HepG2 (cell line): ENCODE measurements around the gene UGT1A4. TPM values are rescaled to one million over a fixed set of nuclear protein-coding genes. Genes with fewer than 3 reads are reported as not detected.

Source experiments
- ATM ChIP-seq: fragments of 450-650 bp; IDR thresholded peaks from 2 replicates; pipeline ENCODE4 v1.7.1; 2017; ENCODE audit warnings: mild to moderate bottlenecking, borderline replicate concordance
- FOXP1 ChIP-seq, 2 experiments: fragments of 450-650 bp in 1 of 2; IDR thresholded peaks; 2 replicates each; pipeline ENCODE4 v1.6.1; 2017 to 2018; ENCODE audit warnings: antibody characterized with exemption in 1 of 2
- MTF2 ChIP-seq: sonication (generic); formaldehyde crosslinking; IDR thresholded peaks from 2 replicates; pipeline ENCODE4 v1.5.0; 2020; ENCODE audit warnings: missing genetic modification reagents, borderline replicate concordance
- NFKBIZ ChIP-seq: IDR thresholded peaks from 2 replicates; pipeline ENCODE4 v1.6.1; 2018; ENCODE audit warnings: missing genetic modification reagents, missing compliant biosample characterization
- PAWR ChIP-seq: sonication (generic); formaldehyde crosslinking; IDR thresholded peaks from 2 replicates; pipeline ENCODE4 v1.4.0; 2020; ENCODE audit warnings: missing genetic modification reagents, mild to moderate bottlenecking, borderline replicate concordance
- SNRNP70 ChIP-seq: fragments of 200-400 bp; formaldehyde crosslinking; IDR thresholded peaks from 2 replicates; pipeline ENCODE4 v1.6.1; 2017; ENCODE audit warnings: mild to moderate bottlenecking, low read depth, low read length, moderate library complexity
- XRCC5 ChIP-seq: fragments of 200-400 bp; formaldehyde crosslinking; optimal IDR thresholded peaks from 2 replicates; pipeline ENCODE3; 2017; ENCODE audit warnings: mild to moderate bottlenecking, low read length
- ZFP1 ChIP-seq: IDR thresholded peaks from 2 replicates; pipeline ENCODE4 v1.6.1; 2016
- ZNF143 ChIP-seq: sonication (generic); formaldehyde crosslinking; IDR thresholded peaks from 2 replicates; pipeline ENCODE4 v1.4.0; 2020; ENCODE audit warnings: missing genetic modification reagents
- ZNF549 ChIP-seq: sonication (generic); formaldehyde crosslinking; IDR thresholded peaks from 2 replicates; pipeline ENCODE4 v1.5.0; 2020; ENCODE audit warnings: missing genetic modification reagents
- ZNF713 ChIP-seq: sonication (generic); formaldehyde crosslinking; IDR thresholded peaks from 2 replicates; pipeline ENCODE4 v1.4.0; 2020; ENCODE audit warnings: mild to moderate bottlenecking, missing genetic modification reagents
- ZSCAN20 ChIP-seq: sonication (generic); formaldehyde crosslinking; IDR thresholded peaks from 2 replicates; pipeline ENCODE4 v1.4.0; 2020; ENCODE audit warnings: missing genetic modification reagents, mild to moderate bottlenecking, borderline replicate concordance
- ZSCAN30 ChIP-seq: sonication (generic); formaldehyde crosslinking; IDR thresholded peaks from 2 replicates; pipeline ENCODE4 v1.5.0; 2020; ENCODE audit warnings: mild to moderate bottlenecking, missing genetic modification reagents
- polyA plus RNA-seq, 8 experiments: library from polyadenylated mRNA; depleted of rRNA in 3 of 8; stranded (reverse) in 7 of 8; unstranded in 1 of 8; fragments of >200 nt; fragmentation: Illumina TruSeq in 4 of 8; extraction: Trizol in 4 of 8; gene quantifications; 2 replicates each; pipeline versions ENCODE4 v1.2.1 to v1.2.3, GENCODE V29; 2011 to 2016; ENCODE audit warnings: low read depth in 4 of 8, missing spikeins in 1 of 8, mixed read lengths in 1 of 8; ENCODE audit not compliant: insufficient read depth in 1 of 8
- total RNA-seq, 5 experiments: library from RNA; depleted of rRNA; stranded (reverse); fragments of >200 nt; fragmentation: Illumina TruSeq; extraction: Trizol; gene quantifications; 2 replicates each; pipeline ENCODE4 v1.2.3, GENCODE V29; 2016; ENCODE audit warnings: low read depth in 1 of 5
- TF ChIP-seq, protein P1 (sequence below): IDR thresholded peaks from 2 replicates; pipeline ENCODE4 v1.6.1; 2012; ENCODE audit warnings: low read length, improper control_type of control experiment
- TF ChIP-seq, protein P2 (sequence below): sonication (generic); formaldehyde crosslinking; IDR thresholded peaks from 2 replicates; pipeline ENCODE4 v1.4.0; 2020; ENCODE audit warnings: mild to moderate bottlenecking, missing genetic modification reagents, borderline replicate concordance
- TF ChIP-seq, protein P3 (sequence below): fragments of 450-650 bp; IDR thresholded peaks from 2 replicates; pipeline ENCODE4 v1.6.1; 2016
- TF ChIP-seq, protein P4 (sequence below): sonication (generic); formaldehyde crosslinking; IDR thresholded peaks from 2 replicates; pipeline ENCODE4 v1.4.0; 2020; ENCODE audit warnings: missing genetic modification reagents

Gene UGT1A4
- total and polyA plus RNA-seq, 2 of the 13 experiments (the other 11 are each of a cell fraction or from before 2014, with no cell fraction given): not detected

DNA sequence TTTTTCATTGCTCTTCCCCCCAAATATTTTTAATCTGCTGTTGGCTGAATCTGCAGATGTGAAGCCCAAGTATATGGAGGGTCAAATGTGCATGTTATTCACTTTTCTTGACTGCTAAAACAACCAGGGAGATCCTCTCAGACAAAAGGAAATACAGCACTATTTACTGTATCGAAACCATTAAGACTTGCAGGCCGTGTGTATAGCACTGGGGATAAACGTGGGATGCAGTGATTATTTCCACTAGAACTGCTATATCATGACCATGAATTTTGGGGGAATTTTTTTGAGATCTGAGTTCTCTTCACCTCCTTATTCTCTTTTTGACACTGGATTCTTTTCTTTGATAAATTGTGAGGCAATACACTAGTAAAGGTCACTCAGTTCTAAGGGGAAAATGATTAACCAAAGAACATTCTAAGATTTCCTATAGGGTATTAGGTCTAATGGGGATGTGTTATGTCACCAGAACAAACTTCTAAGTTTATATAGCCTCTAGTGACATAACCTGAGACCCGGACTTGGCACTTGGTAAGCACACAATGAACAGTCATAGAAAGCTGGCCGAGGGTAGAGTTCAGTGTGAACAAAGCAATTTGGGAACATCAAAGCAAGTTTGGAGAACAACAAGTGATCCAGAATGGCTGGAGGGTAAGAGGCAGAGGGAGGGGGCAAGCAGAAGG lies 26.7 kb downstream of the UGT1A4 start (continued):
- no peak for TF ChIP-seq ZSCAN20 (CRISPR knock-in tag)
- TF ChIP-seq XRCC5: peak; percentile 15
- no peak for TF ChIP-seq ZNF549 (CRISPR knock-in tag)
- TF ChIP-seq, protein P1, sequence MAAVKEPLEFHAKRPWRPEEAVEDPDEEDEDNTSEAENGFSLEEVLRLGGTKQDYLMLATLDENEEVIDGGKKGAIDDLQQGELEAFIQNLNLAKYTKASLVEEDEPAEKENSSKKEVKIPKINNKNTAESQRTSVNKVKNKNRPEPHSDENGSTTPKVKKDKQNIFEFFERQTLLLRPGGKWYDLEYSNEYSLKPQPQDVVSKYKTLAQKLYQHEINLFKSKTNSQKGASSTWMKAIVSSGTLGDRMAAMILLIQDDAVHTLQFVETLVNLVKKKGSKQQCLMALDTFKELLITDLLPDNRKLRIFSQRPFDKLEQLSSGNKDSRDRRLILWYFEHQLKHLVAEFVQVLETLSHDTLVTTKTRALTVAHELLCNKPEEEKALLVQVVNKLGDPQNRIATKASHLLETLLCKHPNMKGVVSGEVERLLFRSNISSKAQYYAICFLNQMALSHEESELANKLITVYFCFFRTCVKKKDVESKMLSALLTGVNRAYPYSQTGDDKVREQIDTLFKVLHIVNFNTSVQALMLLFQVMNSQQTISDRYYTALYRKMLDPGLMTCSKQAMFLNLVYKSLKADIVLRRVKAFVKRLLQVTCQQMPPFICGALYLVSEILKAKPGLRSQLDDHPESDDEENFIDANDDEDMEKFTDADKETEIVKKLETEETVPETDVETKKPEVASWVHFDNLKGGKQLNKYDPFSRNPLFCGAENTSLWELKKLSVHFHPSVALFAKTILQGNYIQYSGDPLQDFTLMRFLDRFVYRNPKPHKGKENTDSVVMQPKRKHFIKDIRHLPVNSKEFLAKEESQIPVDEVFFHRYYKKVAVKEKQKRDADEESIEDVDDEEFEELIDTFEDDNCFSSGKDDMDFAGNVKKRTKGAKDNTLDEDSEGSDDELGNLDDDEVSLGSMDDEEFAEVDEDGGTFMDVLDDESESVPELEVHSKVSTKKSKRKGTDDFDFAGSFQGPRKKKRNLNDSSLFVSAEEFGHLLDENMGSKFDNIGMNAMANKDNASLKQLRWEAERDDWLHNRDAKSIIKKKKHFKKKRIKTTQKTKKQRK: no peak
- no peak for TF ChIP-seq ZNF143 (CRISPR knock-in tag)
- TF ChIP-seq, protein P2, sequence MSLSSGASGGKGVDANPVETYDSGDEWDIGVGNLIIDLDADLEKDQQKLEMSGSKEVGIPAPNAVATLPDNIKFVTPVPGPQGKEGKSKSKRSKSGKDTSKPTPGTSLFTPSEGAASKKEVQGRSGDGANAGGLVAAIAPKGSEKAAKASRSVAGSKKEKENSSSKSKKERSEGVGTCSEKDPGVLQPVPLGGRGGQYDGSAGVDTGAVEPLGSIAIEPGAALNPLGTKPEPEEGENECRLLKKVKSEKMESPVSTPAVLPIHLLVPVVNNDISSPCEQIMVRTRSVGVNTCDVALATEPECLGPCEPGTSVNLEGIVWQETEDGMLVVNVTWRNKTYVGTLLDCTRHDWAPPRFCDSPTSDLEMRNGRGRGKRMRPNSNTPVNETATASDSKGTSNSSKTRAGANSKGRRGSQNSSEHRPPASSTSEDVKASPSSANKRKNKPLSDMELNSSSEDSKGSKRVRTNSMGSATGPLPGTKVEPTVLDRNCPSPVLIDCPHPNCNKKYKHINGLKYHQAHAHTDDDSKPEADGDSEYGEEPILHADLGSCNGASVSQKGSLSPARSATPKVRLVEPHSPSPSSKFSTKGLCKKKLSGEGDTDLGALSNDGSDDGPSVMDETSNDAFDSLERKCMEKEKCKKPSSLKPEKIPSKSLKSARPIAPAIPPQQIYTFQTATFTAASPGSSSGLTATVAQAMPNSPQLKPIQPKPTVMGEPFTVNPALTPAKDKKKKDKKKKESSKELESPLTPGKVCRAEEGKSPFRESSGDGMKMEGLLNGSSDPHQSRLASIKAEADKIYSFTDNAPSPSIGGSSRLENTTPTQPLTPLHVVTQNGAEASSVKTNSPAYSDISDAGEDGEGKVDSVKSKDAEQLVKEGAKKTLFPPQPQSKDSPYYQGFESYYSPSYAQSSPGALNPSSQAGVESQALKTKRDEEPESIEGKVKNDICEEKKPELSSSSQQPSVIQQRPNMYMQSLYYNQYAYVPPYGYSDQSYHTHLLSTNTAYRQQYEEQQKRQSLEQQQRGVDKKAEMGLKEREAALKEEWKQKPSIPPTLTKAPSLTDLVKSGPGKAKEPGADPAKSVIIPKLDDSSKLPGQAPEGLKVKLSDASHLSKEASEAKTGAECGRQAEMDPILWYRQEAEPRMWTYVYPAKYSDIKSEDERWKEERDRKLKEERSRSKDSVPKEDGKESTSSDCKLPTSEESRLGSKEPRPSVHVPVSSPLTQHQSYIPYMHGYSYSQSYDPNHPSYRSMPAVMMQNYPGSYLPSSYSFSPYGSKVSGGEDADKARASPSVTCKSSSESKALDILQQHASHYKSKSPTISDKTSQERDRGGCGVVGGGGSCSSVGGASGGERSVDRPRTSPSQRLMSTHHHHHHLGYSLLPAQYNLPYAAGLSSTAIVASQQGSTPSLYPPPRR (CRISPR knock-in tag): peak; percentile 100
- TF ChIP-seq, protein P3, sequence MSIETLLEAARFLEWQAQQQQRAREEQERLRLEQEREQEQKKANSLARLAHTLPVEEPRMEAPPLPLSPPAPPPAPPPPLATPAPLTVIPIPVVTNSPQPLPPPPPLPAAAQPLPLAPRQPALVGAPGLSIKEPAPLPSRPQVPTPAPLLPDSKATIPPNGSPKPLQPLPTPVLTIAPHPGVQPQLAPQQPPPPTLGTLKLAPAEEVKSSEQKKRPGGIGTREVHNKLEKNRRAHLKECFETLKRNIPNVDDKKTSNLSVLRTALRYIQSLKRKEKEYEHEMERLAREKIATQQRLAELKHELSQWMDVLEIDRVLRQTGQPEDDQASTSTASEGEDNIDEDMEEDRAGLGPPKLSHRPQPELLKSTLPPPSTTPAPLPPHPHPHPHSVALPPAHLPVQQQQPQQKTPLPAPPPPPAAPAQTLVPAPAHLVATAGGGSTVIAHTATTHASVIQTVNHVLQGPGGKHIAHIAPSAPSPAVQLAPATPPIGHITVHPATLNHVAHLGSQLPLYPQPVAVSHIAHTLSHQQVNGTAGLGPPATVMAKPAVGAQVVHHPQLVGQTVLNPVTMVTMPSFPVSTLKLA: no peak
- no peak for TF ChIP-seq PAWR (CRISPR knock-in tag)
- peak; percentile 62; the same call in 1 of the 2 replicates for TF ChIP-seq ZFP1 (CRISPR knock-in tag)
- peak; percentile 91 for TF ChIP-seq NFKBIZ (CRISPR knock-in tag)
- no peak for TF ChIP-seq ZNF713 (CRISPR knock-in tag)
- TF ChIP-seq FOXP1 (IDR thresholded peaks at IDR 0.05): peak; percentile 78
- TF ChIP-seq FOXP1 (CRISPR knock-in tag; IDR thresholded peaks at IDR 0.05): peak; percentile 97
- no peak for TF ChIP-seq SNRNP70
- 0 out of 2 replicates have a peak, but pooled peaks have one; percentile 40 for TF ChIP-seq MTF2 (CRISPR knock-in tag)
- TF ChIP-seq ZSCAN30: peak; percentile 75; the same call in 1 of the 2 replicates
- no peak; the same call in 1 of the 2 replicates for TF ChIP-seq ATM
- TF ChIP-seq, protein P4, sequence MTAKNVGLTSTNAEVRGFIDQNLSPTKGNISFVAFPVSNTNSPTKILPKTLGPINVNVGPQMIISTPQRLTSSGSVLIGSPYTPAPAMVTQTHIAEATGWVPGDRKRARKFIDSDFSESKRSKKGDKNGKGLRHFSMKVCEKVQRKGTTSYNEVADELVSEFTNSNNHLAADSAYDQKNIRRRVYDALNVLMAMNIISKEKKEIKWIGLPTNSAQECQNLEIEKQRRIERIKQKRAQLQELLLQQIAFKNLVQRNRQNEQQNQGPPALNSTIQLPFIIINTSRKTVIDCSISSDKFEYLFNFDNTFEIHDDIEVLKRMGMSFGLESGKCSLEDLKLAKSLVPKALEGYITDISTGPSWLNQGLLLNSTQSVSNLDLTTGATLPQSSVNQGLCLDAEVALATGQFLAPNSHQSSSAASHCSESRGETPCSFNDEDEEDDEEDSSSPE (CRISPR knock-in tag): peak; percentile 52
